ENCODE results near the gene PLRG1. TPM values are rescaled to one million over a fixed set of nuclear protein-coding genes. Genes with fewer than 3 reads are reported as not detected.

The PLRG1 gene
- total and polyA plus RNA-seq, 2 of the 8 experiments (the other 6 are each of a cell fraction or from before 2014, with no cell fraction given): 63.5 to 108 TPM

- TF ChIP-seq CTCF (IDR thresholded peaks at IDR 0.05; ENCODE audit: control extremely low read depth in 1 of 3, insufficient read depth in 1 of 3, low read depth in 1 of 3, low read length in 3 of 3) (no peak), USF2 (IDR thresholded peaks at IDR 0.05; ENCODE audit: low read length) (no peak), CEBPB (IDR thresholded peaks at IDR 0.05; ENCODE audit: low read depth, low read length) (no peak), TAF7 (optimal IDR thresholded peaks at IDR 0.05; ENCODE audit: borderline replicate concordance, low read depth, low read length) (no peak), EZH2 (IDR thresholded peaks at IDR 0.05; ENCODE audit: low read depth, low read length, severe bottlenecking) (no peak), RAD21 (IDR thresholded peaks at IDR 0.05 in 1 of 2, conservative IDR thresholded peaks at IDR 0.05 in 1 of 2; ENCODE audit: low read depth in 2 of 2, low read length in 2 of 2) (no peak)
These were observed 63.1 kb downstream of the PLRG1 start (continued) for GRCh38 chr4:154487145-154487544.

Data from H1 (cell line).